Measurements from ENCODE around the gene SELENON. TPM values are rescaled to one million over a fixed set of nuclear protein-coding genes. Genes with fewer than 3 reads are reported as not detected.

The SELENON gene
- total and polyA plus RNA-seq, 2 of the 4 experiments (the other 2 are of a cell fraction): 9.1 to 114 TPM

DNA sequence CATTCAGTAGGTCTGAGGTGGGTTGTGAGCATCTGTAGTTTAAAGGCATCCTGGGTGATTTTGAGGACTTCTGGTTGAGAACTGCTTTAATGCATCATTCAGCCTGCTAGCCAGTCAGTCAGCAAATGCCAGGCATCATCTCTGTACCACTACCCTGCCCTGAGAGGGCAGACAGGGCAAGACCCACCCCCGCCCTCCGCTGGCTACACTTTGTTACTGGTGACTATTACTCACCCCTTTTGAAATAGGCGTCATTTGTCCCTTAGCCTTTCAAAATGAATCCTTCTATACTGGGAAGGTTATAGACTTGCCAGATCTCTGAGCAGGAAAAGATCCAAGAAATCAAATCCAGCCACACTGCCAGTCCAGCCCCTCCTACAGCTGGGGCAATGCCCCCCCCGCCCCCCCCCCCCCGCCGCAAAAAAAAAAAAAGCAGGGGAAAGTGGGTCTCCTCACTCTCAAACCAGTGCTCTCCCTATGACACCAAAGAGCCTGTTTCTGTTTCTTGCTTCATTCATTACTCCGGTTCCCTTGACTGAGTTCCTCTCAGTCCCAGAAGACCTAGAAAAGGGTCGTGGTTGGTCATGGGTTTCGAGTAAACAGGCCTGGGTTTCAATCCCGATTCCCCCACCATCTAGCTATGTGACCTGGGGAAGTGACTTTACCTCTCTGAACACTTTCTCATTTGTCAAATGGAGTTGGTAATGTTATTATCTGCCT, 4.4 kb downstream of the SELENON start:
- Histone ChIP-seq H2BK5ac (ENCODE audit: low read depth, low read length, poor library complexity, severe bottlenecking) (no peak overlapping the region), H3K9me3 (ENCODE audit: control insufficient read depth, insufficient read depth, low read length) (no peaks in the 10 kb centered on the region), H3K56ac (ENCODE audit: extremely low read depth, insufficient read depth, low read length) (no peak overlapping the region), H3K4me3 (ENCODE audit: insufficient read depth, low read depth, low read length) (no peak overlapping the region), H3K4me1 (ENCODE audit: control insufficient read depth, insufficient read depth, low read length) (peaks cover 15% of the 10 kb centered on the region), H3K4me2 (ENCODE audit: low read depth, low read length) (no peak overlapping the region), H3K9me1 (ENCODE audit: insufficient read depth, low read length) (peaks cover 9% of the 10 kb centered on the region), H4K8ac (ENCODE audit: low read depth in 2 of 2, low read length in 2 of 2) (no peak overlapping the region), H2AK5ac (ENCODE audit: low read depth, low read length) (no peak overlapping the region), H4K20me1 (ENCODE audit: insufficient read depth, low read length) (peaks cover 14% of the 10 kb centered on the region), H3K27ac (ENCODE audit: insufficient read depth, low read length) (no peak overlapping the region), H3K9ac (ENCODE audit: low read depth, low read length) (no peak overlapping the region), H2BK20ac (ENCODE audit: low read depth, low read length) (no peak overlapping the region), H3K14ac (replicated peaks; ENCODE audit: low read depth, low read length) (no peak overlapping the region), H2BK120ac (ENCODE audit: low read depth, low read length) (no peak overlapping the region), H3K4ac (ENCODE audit: low read depth, low read length) (no peak overlapping the region), H3K23ac (ENCODE audit: low read depth, low read length) (no peak overlapping the region), H3K36me3 (ENCODE audit: control insufficient read depth, insufficient read depth, low read length) (peaks cover 28% of the 10 kb centered on the region; the same call in 1 of the 2 replicates), H2BK15ac (ENCODE audit: low read depth, low read length) (no peak overlapping the region), H3K79me1 (ENCODE audit: low read depth in 1 of 2, low read length in 2 of 2) (peaks cover 28 to 43% of the 10 kb centered on the region in 2 experiments), H2AK9ac (replicated peaks; ENCODE audit: low read depth, low read length, poor library complexity) (no peak overlapping the region), H4K91ac (ENCODE audit: insufficient read depth, low read depth, low read length) (no peak overlapping the region), H3K18ac (ENCODE audit: low read depth, low read length) (no peak overlapping the region), H3K27me3 (ENCODE audit: control insufficient read depth, insufficient read depth, low read length) (no peaks in the 10 kb centered on the region), H4K5ac (ENCODE audit: low read depth, low read length) (no peak overlapping the region), H2AFZ (replicated peaks; ENCODE audit: low read length, poor library complexity) (no peak overlapping the region)
- no CpG with 5 or more reads among the region's 10 CpGs for WGBS, 2 experiments (ENCODE audit: extremely low coverage in 2 of 2, insufficient read length in 1 of 2)
- no peak for TF ChIP-seq MXI1 (IDR thresholded peaks at IDR 0.05; ENCODE audit: borderline replicate concordance, low read depth, low read length)
- TF ChIP-seq RCOR1 (IDR thresholded peaks at IDR 0.05; ENCODE audit: insufficient replicate concordance, low read length): no peak
- no peak for TF ChIP-seq POLR2A (IDR thresholded peaks at IDR 0.05; ENCODE audit: low read depth, low read length)
- TF ChIP-seq BHLHE40 (IDR thresholded peaks at IDR 0.05; ENCODE audit: low read depth, low read length): no peak
- TF ChIP-seq, protein P1, sequence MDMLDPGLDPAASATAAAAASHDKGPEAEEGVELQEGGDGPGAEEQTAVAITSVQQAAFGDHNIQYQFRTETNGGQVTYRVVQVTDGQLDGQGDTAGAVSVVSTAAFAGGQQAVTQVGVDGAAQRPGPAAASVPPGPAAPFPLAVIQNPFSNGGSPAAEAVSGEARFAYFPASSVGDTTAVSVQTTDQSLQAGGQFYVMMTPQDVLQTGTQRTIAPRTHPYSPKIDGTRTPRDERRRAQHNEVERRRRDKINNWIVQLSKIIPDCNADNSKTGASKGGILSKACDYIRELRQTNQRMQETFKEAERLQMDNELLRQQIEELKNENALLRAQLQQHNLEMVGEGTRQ (IDR thresholded peaks at IDR 0.05; ENCODE audit: low read depth, low read length): no peak
- POLR2A ChIA-PET (ENCODE audit: unreplicated experiment): no interaction called here
- ATAC-seq (ENCODE audit: low read depth) (no peak), DNase-seq (no peak)
- dilution Hi-C loops (cut with HindIII; ENCODE audit: low sequenced_read_pairs, unreplicated experiment) (no loop called here), in situ Hi-C loops (cut with MboI; ENCODE audit: low sequenced_read_pairs) (loop anchor here (25.0 kb wide), 2 partner anchors 392 to 567 kb away; partner anchors contain the start of genes RHCE, RSRP1 and SYF2), intact Hi-C loops (cut with micrococcal nuclease) (no loop called here)
- no TSS peak for BruUV-seq (replicated peaks)
- CTCF ChIA-PET: no interaction called here
